Brain microvascular endothelial cell (primary cell): ENCODE results near the gene SIK3.
A peak's percentile ranks its signal among the peaks of the same experiment; 100 is the strongest.

ENCODE experiments used
- DNase-seq: peaks from one replicate; pipeline ENCODE4 v3.0.0-alpha.2; 2020
- H3K27ac ChIP-seq: fragments of 250-450 bp; sonication (Bioruptor Pico); 2 replicates; pipeline ENCODE4 v1.5.1; 2020; ENCODE audit warnings: mild to moderate bottlenecking, moderate library complexity
- H3K27me3 ChIP-seq: fragments of 250-450 bp; sonication (Bioruptor Pico); replicated peaks from 2 replicates; pipeline ENCODE4 v1.5.1; 2020; ENCODE audit warnings: mild to moderate bottlenecking
- H3K36me3 ChIP-seq: fragments of 250-450 bp; sonication (Bioruptor Pico); replicated peaks from 2 replicates; pipeline ENCODE4 v1.5.1; 2020; ENCODE audit warnings: mild to moderate bottlenecking
- H3K4me3 ChIP-seq: 2 replicates; pipeline ENCODE4 v1.5.1; 2011; ENCODE audit warnings: low read depth, mild to moderate bottlenecking, control low read depth, low read length, moderate library complexity
- CTCF ChIP-seq: IDR thresholded peaks from 2 replicates; pipeline ENCODE4 v1.5.1; 2011; ENCODE audit warnings: low read depth, mild to moderate bottlenecking, moderate library complexity, low read length, control low read depth, inconsistent platforms; ENCODE audit errors: missing control alignments
- in situ Hi-C: cut with HindIII; loops from 2 replicates; pipeline ENCODE4 v1.10.0; 2017; ENCODE audit warnings: low sequenced_read_pairs, low pct_ligation_motif_present

SIK3 gene

GRCh38 chr11:117097014-117097388 is 1.2 kb downstream of the SIK3 start:
- TF ChIP-seq CTCF: no peak
- H3K27ac ChIP-seq: no peak overlapping the region
- no peaks in the 10 kb centered on the region for H3K36me3 ChIP-seq
- peak overlapping the region; percentile 76 for H3K4me3 ChIP-seq
- in situ Hi-C loops: no loop called here
- no peaks in the 10 kb centered on the region for H3K27me3 ChIP-seq
- DNase-seq: no peak

GRCh38 chr11:117096201-117096991 is 1.8 kb downstream of the SIK3 start:
- Histone ChIP-seq H3K36me3 (no peaks in the 10 kb centered on the region), H3K27me3 (no peaks in the 10 kb centered on the region), H3K27ac (no peak overlapping the region), H3K4me3 (no peak overlapping the region)
- no peak for TF ChIP-seq CTCF
- in situ Hi-C loops: no loop called here
- no peak for DNase-seq

- no peaks in the 10 kb centered on the region for H3K36me3 ChIP-seq
- DNase-seq: no peak
- H3K4me3 ChIP-seq: no peak overlapping the region
- in situ Hi-C loops: no loop called here
- no peak overlapping the region for H3K27ac ChIP-seq
- no peak for TF ChIP-seq CTCF
- no peaks in the 10 kb centered on the region for H3K27me3 ChIP-seq
These were observed 2.7 kb downstream of the SIK3 start for GRCh38 chr11:117095284-117096161.

- TF ChIP-seq CTCF: no peak
- H3K27ac ChIP-seq: no peak overlapping the region
- H3K4me3 ChIP-seq: no peak overlapping the region
- H3K27me3 ChIP-seq: no peaks in the 10 kb centered on the region
- H3K36me3 ChIP-seq: no peaks in the 10 kb centered on the region
- no peak for DNase-seq
- in situ Hi-C loops: no loop called here
These were observed 3.5 kb downstream of the SIK3 start for GRCh38 chr11:117094776-117095175.

- no peak for TF ChIP-seq CTCF
- H3K36me3 ChIP-seq: no peaks in the 10 kb centered on the region
- H3K27ac ChIP-seq: no peak overlapping the region
- DNase-seq: no peak
- in situ Hi-C loops: no loop called here
- no peaks in the 10 kb centered on the region for H3K27me3 ChIP-seq
- H3K4me3 ChIP-seq: no peak overlapping the region
These were observed 5.2 kb downstream of the SIK3 start for GRCh38 chr11:117092951-117093590.
